Suppressor macrophage treated with lipopolysaccharide for 4 hours (primary cell): ENCODE data around the gene TLCD1.

Source experiments
- DNase-seq: peaks from one replicate; pipeline ENCODE4 v3.0.0-alpha.2; 2020

TLCD1 gene, protein sequence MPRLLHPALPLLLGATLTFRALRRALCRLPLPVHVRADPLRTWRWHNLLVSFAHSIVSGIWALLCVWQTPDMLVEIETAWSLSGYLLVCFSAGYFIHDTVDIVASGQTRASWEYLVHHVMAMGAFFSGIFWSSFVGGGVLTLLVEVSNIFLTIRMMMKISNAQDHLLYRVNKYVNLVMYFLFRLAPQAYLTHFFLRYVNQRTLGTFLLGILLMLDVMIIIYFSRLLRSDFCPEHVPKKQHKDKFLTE

DNA sequence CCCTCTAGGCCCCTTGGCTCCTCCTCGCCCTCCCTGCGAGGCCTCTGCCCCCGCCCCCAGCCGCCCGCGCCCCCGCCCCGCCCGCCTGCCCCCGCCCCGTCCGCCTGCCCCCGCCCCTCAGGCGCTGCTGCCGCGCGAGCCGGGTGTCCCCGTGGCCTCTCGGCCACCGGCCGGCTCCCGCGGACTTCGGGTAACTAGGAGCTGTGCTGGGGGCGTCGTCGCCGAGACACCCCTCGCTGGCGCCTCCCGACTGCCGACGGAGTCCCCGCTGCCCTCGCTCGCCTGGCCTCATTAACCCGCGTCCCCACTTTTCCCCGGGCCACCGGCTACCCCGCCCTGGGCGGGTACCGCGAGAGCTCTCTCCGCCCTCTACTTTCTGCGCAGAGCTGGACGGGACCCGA lies at the start of gene TLCD1:
Gene TLCD1 (minus strand): TSS at position 8 of the 401 bp plus-strand sequence. CDS start 136 bp downstream, outside the sequence.
- DNase-seq = peak; percentile 69

DNA sequence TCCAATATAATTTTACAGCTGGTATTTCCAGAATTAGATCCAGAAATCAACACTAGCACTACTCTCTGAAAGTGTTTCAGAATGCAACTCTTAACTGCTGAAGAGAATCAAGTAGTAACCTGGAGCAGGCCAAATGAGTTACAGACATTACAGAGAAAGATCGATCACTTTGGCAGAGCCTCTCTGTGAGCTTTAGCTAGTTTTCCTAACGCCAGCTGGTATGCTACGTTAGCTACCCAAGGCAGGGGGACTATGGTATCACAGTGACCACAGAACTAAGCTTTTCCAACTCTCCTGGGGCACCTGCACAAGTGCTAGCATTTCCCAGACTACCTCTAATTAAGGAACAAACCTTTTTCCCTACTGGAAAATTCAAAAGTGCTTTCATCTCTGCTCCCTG lies 48.2 kb upstream of the TLCD1 start:
- no peak for DNase-seq

DNA sequence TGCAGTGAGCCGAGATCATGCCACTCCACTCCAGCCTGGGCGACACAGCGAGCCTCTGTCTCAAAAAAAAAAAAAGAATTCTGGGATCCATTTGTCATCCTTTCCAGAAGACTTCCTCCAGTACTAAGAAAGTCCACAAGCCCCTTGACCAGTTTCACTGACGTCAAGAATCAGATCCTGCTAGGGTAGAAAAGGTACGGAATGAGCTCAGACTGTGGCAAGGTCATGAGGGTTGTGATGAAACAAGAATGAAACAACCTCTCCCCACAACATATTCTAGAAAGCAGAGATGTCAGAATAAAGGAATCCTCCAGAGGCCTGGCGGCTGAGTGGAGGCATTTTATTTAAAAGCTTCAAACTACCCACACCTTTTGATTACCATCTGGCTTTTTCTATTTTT lies 47.7 kb upstream of the TLCD1 start:
- DNase-seq = no peak

DNA sequence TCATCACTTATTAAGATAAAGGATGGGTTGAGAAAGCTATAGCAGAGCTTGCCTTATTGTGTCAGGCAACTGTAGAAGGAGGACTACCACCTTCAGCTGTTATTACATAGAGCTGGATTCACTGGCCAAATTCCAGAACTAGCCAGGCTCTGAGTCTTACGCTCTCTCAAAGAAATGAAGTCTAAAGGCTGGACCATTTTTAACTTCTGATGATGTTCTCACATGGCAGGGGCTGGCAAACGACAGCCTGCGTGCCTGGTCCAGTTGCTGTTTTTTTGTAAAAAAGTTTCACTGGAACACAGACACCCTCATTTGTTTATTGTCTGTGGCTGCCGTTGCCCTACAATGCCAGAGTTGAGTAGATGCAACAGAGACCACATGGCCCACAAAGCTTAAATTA lies 39.0 kb upstream of the TLCD1 start:
- no peak for DNase-seq

DNA sequence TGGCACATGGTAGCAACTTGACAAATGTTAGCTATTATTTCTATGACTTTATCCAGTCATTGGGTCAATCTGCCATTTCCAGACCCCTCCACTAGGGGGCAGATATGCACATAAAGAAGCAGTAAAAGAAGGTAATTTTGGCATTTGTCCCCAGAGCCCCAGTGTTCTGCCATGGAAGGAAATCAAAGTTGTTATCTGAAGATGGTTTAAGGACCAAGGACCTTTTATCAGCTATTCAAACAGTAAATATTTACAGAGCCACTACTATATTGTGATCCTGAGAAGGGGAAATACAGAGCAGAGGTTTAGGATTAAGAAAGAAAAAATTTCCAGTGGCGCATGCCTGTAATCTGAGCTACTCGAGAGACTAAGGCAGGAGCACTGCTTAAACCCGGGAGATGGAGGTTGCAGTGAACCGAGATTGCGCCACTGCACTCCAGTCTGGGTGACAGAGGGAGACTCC lies 37.8 kb upstream of the TLCD1 start:
- DNase-seq = peak; percentile 84

DNA sequence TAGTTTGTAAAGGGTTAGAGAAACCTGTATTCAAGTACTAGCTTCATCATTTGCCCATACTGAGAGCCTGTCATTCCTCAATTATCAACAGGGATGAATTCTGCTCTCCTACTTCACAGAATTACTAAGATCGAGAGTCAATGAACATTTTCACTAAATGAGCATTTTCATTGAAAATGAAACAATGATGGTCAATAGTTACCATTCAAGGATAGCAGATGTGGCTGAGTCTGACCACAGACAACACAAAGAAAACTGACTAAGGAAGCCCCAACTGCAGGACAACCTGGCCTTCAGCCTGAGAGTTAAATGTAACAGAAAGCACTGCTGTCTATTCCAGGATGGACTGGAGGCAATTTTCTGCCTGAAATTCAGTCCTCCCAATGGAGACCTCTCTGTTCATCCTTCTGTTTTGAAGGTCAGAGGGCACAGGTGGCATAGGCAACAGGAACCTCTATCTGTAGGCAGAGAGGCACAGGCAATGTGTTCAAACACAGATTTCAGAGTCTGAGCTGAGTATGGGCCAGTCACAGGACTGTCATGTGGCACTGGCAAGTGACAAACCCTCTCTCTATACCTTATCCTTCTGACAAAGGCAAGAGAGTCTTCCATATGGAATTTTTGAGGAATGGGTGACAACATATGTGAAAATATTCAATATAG lies 37.2 kb upstream of the TLCD1 start:
- no peak for DNase-seq

DNA sequence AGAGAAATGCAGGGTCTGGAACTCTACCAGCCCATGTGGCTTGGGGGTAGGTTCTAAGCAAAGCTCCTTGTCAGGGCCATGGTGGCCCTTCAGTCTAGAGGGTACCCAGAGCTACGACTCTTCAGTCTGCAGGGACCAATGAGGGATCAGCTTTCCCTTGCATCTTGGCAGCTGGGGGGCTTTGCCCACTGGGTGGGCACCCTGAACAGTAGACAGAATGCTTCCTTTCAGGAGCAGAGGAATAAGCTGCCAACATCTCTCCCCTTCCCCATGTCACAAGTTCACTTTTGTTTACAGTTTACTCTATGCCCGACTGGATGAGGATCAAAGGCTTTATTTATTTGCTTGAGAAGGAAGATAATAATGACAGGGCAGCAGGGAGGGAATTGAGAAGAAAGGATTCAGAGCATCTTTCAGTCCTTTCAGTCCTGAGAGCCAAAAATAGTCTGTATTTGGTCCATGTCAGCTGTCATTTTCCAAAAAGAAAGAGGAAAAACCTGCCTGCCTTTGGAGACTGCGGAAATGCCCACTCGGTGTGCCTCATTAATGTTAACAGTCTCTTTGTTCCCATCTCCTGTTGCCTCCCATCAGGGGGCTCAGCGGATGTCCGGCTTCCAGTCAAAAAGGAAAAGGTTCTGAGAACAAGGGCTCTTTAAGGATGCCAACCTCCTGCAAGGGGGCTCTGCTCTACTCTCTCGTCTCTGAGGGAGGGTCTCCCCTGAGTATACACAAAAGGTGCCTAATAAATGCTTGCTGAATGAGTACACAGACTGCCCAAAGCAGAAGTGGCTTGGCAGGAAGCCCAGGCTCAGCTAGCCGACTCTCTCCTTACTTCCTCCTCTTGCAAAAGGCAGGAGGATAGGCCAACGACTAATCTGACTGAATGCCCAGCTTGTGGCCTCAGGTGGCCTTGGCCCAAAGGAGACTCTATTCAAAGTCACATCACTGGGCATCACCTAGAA lies 34.8 kb upstream of the TLCD1 start:
- peak; percentile 66 for DNase-seq

DNA sequence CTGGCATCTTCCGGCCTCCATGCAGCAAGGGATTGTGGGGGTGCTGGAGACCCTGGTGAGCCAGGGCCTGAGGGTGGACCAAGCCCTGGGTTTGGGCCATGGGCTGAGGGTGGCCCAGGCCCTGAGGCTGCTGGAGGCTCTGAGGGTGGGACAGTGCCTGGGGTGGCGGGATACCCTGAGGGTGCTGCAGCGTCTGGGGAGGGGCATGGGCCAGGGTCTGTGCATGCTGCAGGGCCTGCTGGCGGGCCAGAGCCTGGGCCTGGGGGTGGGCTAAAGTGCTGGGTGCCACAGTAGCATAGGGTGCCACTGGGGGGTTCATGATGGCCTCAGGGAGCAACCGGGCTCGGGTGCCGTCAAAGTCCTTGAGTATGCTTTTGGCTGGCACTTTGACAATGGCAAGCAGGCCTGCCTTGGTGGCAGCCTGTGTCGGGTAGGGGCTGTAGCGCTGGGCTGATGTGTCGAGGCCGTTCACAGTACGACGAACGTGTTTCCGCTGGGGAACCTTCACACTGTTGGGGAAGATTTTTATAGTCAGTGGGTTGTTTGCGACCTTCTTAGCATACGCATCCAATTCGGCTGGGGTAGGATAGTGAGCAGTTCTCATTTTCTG lies 33.3 kb upstream of the TLCD1 start:
- no peak for DNase-seq

DNA sequence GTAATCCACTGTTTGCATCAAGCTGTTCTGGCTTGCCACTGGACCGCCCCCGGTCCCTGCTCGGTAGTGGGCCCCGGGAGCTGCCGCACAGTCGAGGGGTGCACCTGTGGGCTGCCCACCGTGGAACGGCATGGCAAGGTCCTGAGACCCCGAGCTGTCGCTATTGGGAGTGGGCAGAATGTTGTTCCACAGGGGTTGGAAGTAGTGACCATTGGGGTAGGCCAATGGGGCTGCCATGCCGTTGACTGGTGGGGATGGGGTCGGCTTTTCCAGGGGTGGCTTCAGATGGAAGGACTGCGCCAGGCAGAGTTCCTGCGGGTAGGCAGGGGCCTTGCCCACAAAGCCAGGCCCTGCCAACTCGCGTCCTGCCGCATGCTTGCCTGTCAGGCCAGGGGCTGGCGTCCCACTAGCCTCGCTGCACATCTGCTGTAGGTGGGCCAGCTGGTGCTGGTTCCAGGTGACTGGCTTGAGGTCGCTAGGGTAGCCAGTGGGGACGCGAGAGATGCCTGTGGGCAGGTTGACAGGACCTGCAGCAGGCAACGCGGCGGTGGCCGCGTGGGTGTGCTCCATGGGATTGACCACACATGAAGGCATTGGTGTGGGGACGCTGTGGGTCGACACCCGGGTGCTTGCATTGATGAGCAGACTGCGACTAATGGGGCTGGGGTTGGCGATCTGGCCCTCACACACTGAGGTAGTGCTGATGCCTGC lies 32.5 kb upstream of the TLCD1 start:
- DNase-seq = no peak

DNA sequence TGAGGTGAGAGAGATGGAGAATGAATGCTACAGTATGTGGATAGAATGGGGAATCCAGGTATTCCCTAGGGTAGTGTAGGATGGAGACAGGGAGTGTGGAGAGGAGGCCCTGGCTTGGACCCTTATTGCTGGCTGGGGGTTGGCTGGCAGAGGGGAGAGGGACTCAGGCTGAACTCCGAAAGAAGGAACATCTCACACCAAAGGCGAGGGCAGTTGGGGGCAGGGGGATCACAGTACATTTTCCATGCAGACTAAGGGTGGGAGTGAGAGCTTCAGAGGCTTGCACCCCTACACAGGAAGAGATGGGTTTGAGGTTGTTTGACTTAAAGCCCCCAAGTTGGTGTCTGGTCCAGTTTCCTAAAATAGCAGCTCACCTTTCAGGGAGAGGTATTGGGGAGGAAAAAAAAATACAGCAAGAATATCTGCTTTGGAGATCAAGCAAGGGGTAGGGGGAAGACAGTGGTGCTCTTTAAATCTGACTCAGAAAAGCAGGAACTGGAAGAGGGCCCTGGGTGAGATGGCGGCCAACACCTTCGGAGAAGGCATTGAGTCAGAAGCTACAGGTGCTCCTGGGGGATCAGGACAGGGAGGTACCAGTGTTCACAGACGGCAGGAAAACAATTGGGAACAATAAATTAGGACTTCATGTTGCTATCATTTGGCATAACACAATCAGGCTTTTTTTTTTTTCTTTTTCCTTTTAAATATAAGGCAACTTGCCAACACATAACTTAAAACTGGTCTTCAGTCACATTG lies 30.2 kb upstream of the TLCD1 start:
- no peak for DNase-seq

DNA sequence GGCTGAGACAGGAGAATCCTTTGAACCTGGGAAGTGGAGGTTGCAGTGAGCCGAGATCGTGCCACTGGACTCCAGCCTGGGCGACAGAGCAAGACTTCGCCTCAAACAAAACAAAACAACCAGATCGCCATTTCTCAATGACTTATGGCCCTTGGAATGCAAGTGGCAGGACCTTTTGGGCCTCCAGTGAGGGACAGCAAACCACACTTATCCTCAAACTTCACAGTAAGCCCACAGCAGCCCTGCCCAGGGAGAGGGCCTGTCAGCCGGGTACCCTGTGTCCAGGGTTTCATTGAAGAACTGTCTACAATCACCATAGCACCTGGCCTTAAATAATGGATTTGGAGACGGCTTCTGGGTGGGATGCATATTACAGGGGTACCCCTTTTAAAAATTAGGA lies 29.5 kb upstream of the TLCD1 start:
- DNase-seq = no peak

DNA sequence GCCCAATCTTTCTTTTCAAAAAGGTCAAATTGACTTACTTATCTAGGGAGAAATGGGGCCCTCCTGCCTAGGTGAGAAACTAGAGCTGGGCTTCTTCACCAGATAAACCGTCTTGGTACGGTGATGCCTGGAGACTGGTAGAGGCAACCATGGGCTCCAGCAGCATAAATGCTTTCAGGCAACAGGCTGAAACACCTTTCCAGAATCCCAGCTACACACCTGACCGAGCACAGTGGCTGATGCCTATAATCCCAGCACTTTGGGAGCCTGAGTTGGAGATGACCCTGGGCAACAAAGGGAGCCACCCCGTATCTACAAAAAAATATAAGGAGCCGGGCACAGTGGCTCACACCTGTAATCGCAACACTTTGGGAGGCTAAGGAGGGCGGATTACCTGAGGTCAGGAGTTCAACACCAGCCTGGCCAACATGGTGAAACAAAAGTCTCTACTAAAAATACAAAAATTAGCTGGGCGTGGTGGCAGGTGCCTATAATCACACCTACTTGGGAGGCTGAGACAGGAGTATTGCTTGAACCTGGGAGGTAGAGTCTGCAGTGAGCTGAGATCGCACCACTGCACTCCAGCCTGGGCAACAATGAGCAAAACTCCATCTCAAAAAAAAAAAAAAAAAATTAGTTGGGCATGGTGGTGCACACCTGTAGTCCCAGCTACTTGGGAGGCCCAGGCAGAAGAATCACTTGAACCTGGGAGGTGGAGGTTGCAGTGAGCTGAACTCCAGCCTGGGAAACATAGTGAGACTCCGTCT lies 25.8 kb upstream of the TLCD1 start:
- DNase-seq = no peak

DNA sequence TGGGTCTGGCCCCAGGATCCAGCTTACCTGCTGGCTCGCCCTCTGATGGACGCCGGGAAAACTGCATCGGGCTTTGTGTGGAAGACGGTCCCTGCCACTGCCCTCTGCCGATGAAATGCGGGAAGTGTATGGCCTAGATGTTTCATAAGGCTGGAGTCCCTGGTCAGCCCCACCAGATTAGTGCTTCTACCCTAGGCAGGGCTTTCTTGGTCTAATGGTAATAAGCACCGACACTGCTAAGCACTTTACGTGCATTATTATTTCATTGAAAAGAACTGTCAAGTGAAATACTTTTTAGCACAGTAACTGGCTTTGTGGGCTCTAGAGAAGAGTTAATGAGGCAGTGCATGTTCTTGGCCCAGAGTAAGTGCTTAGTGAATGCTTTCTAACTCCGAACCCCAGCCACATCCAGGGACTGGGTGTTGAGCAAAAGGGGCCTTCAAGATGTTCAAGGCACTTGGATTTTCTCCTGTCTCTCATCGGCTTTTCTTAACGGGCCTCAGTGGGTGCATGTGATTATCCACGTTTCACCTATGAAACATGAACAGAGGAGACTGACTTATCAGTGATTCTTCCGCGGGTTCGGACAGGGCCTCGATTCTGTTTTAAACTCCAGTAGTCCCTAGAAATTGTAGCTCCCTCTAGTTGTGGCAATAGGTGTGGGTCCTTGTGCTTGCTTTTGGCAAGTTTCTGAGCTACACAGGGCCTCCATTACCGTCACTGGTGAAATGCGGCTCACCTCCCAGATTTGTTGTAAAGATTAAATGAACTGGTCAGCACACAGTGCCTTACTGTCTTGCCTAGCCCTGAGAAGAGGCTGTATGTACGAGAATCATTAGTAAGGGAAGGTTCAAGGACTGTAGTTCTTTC lies 24.4 kb upstream of the TLCD1 start:
- DNase-seq = peak; percentile 94

DNA sequence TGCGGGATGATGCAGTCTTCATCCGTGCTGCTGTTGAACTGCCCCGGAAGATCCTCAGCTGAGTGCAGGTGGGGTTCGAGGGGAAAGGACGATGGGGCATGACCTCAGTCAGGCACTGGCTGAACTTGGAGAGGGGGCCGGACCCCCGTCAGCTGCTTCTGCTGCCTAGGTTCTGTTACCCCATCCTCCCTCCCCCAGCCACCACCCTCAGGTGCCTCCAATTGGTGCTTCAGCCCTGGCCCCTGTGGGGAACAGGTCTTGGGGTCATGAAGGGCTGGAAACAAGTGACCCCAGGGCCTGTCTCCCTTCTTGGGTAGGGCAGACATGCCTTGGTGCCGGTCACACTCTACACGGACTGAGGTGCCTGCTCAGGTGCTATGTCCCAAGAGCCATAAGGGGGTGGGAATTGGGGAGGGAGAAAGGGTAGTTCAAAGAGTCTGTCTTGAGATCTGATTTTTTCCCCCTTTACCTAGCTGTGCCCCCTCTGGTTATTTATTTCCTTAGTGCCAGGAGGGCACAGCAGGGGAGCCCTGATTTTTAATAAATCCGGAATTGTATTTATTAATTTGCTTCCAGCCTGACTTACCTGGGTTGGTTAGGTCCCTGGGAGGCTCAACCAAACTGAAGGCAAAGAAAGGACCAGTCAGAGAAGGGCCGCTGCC lies 23.6 kb upstream of the TLCD1 start:
- no peak for DNase-seq

DNA sequence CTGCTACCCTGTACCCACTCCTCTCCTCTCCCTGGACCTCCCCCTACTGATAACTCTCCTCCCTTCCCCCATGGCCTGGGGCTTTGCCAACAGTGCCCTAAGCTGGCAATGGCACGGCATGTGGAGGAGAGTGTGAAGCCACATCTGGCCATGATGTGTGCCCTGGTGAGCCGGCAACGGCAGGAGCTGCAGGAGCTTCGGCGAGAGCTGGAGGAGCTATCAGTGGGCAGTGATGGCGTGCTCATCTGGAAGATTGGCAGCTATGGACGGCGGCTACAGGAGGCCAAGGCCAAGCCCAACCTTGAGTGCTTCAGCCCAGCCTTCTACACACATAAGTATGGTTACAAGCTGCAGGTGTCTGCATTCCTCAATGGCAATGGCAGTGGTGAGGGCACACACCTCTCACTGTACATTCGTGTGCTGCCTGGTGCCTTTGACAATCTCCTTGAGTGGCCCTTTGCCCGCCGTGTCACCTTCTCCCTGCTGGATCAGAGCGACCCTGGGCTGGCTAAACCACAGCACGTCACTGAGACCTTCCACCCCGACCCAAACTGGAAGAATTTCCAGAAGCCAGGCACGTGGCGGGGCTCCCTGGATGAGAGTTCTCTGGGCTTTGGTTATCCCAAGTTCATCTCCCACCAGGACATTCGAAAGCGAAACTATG lies 23.0 kb upstream of the TLCD1 start:
- DNase-seq = no peak

DNA sequence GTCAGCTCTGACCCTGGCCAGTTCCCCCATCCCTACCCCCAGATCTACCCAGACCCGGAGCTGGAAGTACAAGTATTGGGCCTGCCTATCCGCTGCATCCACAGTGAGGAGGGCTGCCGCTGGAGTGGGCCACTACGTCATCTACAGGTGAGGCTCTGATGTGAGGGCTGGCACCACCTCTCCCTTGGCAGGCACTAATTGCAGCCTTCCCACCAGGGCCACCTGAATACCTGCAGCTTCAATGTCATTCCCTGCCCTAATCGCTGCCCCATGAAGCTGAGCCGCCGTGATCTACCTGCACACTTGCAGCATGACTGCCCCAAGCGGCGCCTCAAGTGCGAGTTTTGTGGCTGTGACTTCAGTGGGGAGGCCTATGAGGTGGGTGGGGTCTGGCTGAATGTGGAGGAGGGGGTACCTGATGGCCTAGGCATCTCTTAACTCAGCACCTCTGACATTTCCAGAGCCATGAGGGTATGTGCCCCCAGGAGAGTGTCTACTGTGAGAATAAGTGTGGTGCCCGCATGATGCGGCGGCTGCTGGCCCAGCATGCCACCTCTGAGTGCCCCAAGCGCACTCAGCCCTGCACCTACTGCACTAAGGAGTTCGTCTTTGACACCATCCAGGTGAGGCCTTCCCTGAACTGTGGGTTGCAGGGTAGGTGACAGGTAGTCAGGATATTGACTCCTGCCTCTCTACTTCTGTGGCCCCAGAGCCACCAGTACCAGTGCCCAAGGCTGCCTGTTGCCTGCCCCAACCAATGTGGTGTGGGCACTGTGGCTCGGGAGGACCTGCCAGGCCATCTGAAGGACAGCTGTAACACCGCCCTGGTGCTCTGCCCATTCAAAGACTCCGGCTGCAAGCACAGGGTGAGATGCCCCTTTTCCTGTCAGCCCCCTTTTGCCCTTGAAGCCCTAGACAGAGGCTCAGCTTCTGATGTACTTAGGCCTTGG lies 22.0 kb upstream of the TLCD1 start:
- DNase-seq = no peak

DNA sequence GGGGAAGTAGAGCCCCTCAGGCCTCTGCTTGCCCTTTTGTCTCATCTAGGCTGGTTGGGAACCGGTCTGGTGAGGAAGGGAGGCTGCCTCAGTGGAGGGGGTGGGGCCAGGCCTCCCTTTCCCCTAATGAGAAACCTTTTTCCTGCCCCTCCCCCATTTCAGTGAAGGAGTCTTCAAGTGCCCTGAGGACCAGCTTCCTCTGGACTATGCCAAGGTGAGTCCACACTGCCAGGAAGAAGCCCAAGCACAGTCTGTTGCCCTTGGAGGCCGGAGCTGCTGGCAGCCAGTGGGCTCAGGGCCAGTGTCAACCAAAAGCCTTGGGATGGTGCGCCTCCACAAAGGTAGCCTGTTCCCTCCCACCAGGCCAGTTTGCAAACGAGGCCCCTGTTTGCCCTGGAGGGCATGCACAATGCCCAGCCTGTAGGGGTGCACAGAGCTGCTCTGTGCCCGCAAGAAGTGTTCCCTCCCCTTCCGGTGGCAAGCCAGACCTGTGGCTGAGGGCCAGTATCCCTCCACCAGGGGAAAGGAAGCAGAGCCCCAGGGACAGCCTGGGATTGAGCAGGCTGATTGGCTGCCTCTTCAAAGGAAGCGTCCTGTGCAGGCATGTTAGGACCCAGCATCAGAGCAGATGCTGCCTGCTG lies 21.1 kb upstream of the TLCD1 start:
- DNase-seq = no peak
